GM12878 (cell line): ENCODE results near the gene ST3GAL5. TPM values are rescaled to one million over a fixed set of nuclear protein-coding genes. Genes with fewer than 3 reads are reported as not detected.

ENCODE experiments used
- ATAC-seq: fragments of 200-7000 bp; cut with Tn5 transposase; 3 replicates; pipeline ENCODE4 v1.9.1; 2020; ENCODE audit warnings: mild to moderate bottlenecking, moderate library complexity
- BruUV-seq: library from RNA; stranded (reverse); fragments of 400-500 nt; replicated peaks from 2 replicates; lab custom pipeline; 2021; lab: Mats Ljungman, UMichigan
- CTCF ChIA-PET: fragments of 300-600 bp; sonication (Branson Sonifier 250); formaldehyde crosslinking; extraction: SDS; loops from one replicate; lab custom pipeline; 2021; ENCODE audit warnings: inconsistent platforms; lab: Yijun Ruan, JAX
- POLR2A ChIA-PET: fragments of 350-600 bp; formaldehyde crosslinking; extraction: SDS; loops from one replicate; lab custom pipeline; 2021; ENCODE audit warnings: inconsistent platforms; lab: Charles Lee
- RAD21 ChIA-PET: fragments of 300-600 bp; sonication (Branson Sonifier 250); formaldehyde crosslinking; loops from one replicate; lab custom pipeline; 2023; ENCODE audit warnings: antibody characterized with exemption; ENCODE audit not compliant: unreplicated experiment; lab: Charles Lee
- SMC1A ChIA-PET: fragments of 300-600 bp; sonication (Branson Sonifier 250); formaldehyde crosslinking; loops from one replicate; lab custom pipeline; 2023; ENCODE audit not compliant: unreplicated experiment, uncharacterized antibody; lab: Charles Lee
- DNase-seq: peaks from one replicate; pipeline ENCODE4 v3.0.0-alpha.2; 2011; ENCODE audit warnings: low read depth, low spot score
- FAIRE-seq: peaks from 3 replicates; lab custom pipeline; 2011; peaks lifted over from hg19 to GRCh38; lab: Jason Lieb, UNC
- H2AFZ ChIP-seq: 2 replicates; pipeline ENCODE4 v1.6.0; 2011; ENCODE audit warnings: low read depth, low read length, control low read depth; ENCODE audit not compliant: control insufficient read depth
- H3K27ac ChIP-seq: 2 replicates; pipeline ENCODE4 v1.5.1; 2011; ENCODE audit warnings: control low read depth; ENCODE audit not compliant: control insufficient read depth, insufficient read depth
- H3K27me3 ChIP-seq, 2 experiments: replicated peaks in 1 of 2; 2 replicates each; pipeline versions ENCODE4 v1.6.0 to v1.6.1; 2011; ENCODE audit warnings: low read length in 1 of 2; ENCODE audit not compliant: control insufficient read depth in 2 of 2, insufficient read depth in 2 of 2
- H3K36me3 ChIP-seq, 2 experiments: 2 replicates each; pipeline ENCODE4 v1.5.1; 2011; ENCODE audit warnings: low read length in 1 of 2; ENCODE audit not compliant: control insufficient read depth in 2 of 2, insufficient read depth in 2 of 2
- H3K4me1 ChIP-seq: 2 replicates; pipeline ENCODE4 v1.6.1; 2011; ENCODE audit warnings: mild to moderate bottlenecking, low read length, moderate library complexity, mixed read lengths; ENCODE audit not compliant: control insufficient read depth, insufficient read depth
- H3K4me2 ChIP-seq: 2 replicates; pipeline ENCODE4 v1.6.0; 2011; ENCODE audit warnings: control low read depth; ENCODE audit not compliant: control insufficient read depth, insufficient read depth
- H3K4me3 ChIP-seq: fragments of 200-600 bp; sonication (generic); 2 replicates; pipeline ENCODE4 v1.5.1; 2016
- H3K79me2 ChIP-seq: 2 replicates; pipeline ENCODE4 v1.6.0; 2011; ENCODE audit warnings: low read length; ENCODE audit not compliant: control insufficient read depth, insufficient read depth
- H3K9ac ChIP-seq: 2 replicates; pipeline ENCODE4 v1.8.0; 2011; ENCODE audit warnings: low read length, control low read depth, mixed read lengths; ENCODE audit not compliant: control insufficient read depth, insufficient read depth
- H3K9me3 ChIP-seq: replicated peaks from 3 replicates; pipeline ENCODE4 v1.5.1; 2011; ENCODE audit warnings: mild to moderate bottlenecking, low read length; ENCODE audit not compliant: control insufficient read depth, insufficient read depth
- H4K20me1 ChIP-seq: 2 replicates; pipeline ENCODE4 v1.6.0; 2011; ENCODE audit not compliant: control insufficient read depth, insufficient read depth
- BCL3 ChIP-seq: IDR thresholded peaks from 2 replicates; pipeline ENCODE4 v1.6.1; 2011; ENCODE audit warnings: borderline replicate concordance, low read depth, mild to moderate bottlenecking, moderate library complexity, low read length; ENCODE audit not compliant: insufficient read depth, poor library complexity, severe bottlenecking
- CBFB ChIP-seq: IDR thresholded peaks from 2 replicates; pipeline ENCODE4 v1.6.1; 2016; ENCODE audit warnings: antibody characterized with exemption, low read depth
- CBX5 ChIP-seq: sonication (generic); IDR thresholded peaks from 2 replicates; pipeline ENCODE4 v1.6.1; 2016; ENCODE audit warnings: low read depth, moderate library complexity, mild to moderate bottlenecking, inconsistent platforms
- NR2C2 ChIP-seq: IDR thresholded peaks from 2 replicates; pipeline ENCODE4 v1.6.1; 2011; ENCODE audit warnings: borderline replicate concordance, low read depth; ENCODE audit not compliant: control insufficient read depth, insufficient read length
- POLR2A ChIP-seq: IDR thresholded peaks from 2 replicates; pipeline ENCODE4 v1.6.1; 2011; ENCODE audit warnings: low read depth, mild to moderate bottlenecking, low read length
- RELA ChIP-seq: fragments of 450-650 bp; IDR thresholded peaks from 2 replicates; pipeline ENCODE4 v1.8.0; 2014; ENCODE audit warnings: borderline replicate concordance; ENCODE audit not compliant: partially characterized antibody
- SP1 ChIP-seq: IDR thresholded peaks from one replicate; pipeline ENCODE4 v1.6.1; 2011; ENCODE audit warnings: low read depth, low read length
- SUZ12 ChIP-seq: fragments of 200-600 bp; sonication (generic); IDR thresholded peaks from one replicate; pipeline ENCODE4 v1.6.1; 2018; ENCODE audit warnings: antibody characterized with exemption, mild to moderate bottlenecking; ENCODE audit not compliant: unreplicated experiment
- USF2 ChIP-seq: IDR thresholded peaks from 2 replicates; pipeline ENCODE4 v1.6.1; 2011; ENCODE audit warnings: low read depth, low read length, improper control_type of control experiment, borderline replicate concordance
- ZBTB40 ChIP-seq: fragments of 450-650 bp; IDR thresholded peaks from 2 replicates; pipeline ENCODE4 v1.6.1; 2016; ENCODE audit warnings: mild to moderate bottlenecking, moderate library complexity, borderline replicate concordance
- ZSCAN29 ChIP-seq: fragments of 450-650 bp; IDR thresholded peaks from 2 replicates; pipeline ENCODE4 v1.6.1; 2017; ENCODE audit warnings: mild to moderate bottlenecking, moderate library complexity
- WGBS: methylation state at CpG from one replicate; pipeline ENCODE4 v1.1.6; 2016; ENCODE audit warnings: low lambda C conversion rate; ENCODE audit not compliant: insufficient replicate concordance, insufficient coverage; ENCODE audit errors: missing lambda C conversion rate; 5-methylcytosine and 5-hydroxymethylcytosine counted together
- in situ Hi-C: fragments of 300-500 bp; cut with MboI; formaldehyde crosslinking; loops from 9 replicates; pipeline ENCODE4 v1.14.3; 2018; ENCODE audit warnings: mixed read lengths
- intact Hi-C: fragments of 100-400 bp; cut with micrococcal nuclease; formaldehyde crosslinking; loops from one replicate; pipeline ENCODE4 v1.14.2; 2022; ENCODE audit not compliant: unreplicated experiment
- polyA plus RNA-seq, 11 experiments: library from polyadenylated mRNA; depleted of rRNA in 4 of 11; unstranded in 6 of 11; stranded (reverse) in 5 of 11; fragments of >200 nt; fragmentation: Nextera tagmentation in 4 of 11; fragmentation: Illumina TruSeq in 1 of 11; extraction: Ambion mirVana in 4 of 11; extraction: Trizol in 1 of 11; gene quantifications; 1 replicate in 1 of 11; 2 replicates in 10 of 11; pipeline versions ENCODE4 v1.2.1 to v1.2.3, GENCODE V29; 2011 to 2016; ENCODE audit warnings: inconsistent platforms in 2 of 11, missing spikeins in 2 of 11, low read depth in 1 of 11
- total RNA-seq, 4 experiments: library from RNA; depleted of rRNA in 3 of 4; stranded (reverse); fragments of >200 nt in 3 of 4; fragmentation: Illumina TruSeq in 1 of 4; extraction: Trizol in 1 of 4; gene quantifications; 2 replicates each; pipeline versions ENCODE4 v1.2.1 to v1.2.3, GENCODE V29; 2013 to 2021
- TF ChIP-seq, protein P1 (sequence below): IDR thresholded peaks from 2 replicates; pipeline ENCODE4 v1.6.1; 2012; ENCODE audit warnings: low read depth, low read length, improper control_type of control experiment

Gene ST3GAL5
- total and polyA plus RNA-seq, 10 of the 15 experiments (the other 5 are each of a cell fraction or from before 2014, with no cell fraction given) = 5.2 to 60.9 (median 10.2) TPM

- TF ChIP-seq ZBTB40 = no peak
- no peak for TF ChIP-seq BCL3
Measured at GRCh38 chr2:85936421-85937068, 47.8 kb upstream of the ST3GAL5 start (continued).

DNA sequence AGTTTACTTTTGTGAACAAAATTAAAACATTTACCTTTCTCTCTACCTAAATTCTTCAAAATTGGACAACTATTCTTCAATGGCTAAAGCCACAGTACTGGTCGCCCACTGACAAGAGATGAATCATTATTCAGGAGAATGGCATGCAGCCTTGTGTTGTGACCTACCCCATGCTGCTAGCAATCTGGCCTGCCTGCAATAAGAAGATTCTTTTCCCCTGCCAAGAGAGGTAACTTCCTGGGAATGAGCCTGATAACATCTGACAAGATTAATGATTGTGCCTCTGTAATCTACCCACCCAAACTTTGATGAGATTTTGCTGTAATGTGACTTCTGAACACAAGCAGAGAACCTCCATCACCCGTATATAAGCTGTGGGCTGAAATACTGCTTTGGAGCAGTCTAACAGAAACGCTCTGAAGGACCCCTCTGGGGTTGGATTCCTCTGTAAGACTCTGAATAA, 47.0 kb upstream of the ST3GAL5 start:
- in situ Hi-C loops (no loop called here), intact Hi-C loops (no loop called here)
- no peaks in the 10 kb centered on the region; the same call in 2 of the 3 replicates for H3K9me3 ChIP-seq
- BruUV-seq = no TSS peak
- no peak for DNase-seq
- no peak overlapping the region for H3K4me3 ChIP-seq
- no peaks in the 10 kb centered on the region for H3K79me2 ChIP-seq
- H3K27ac ChIP-seq = no peak overlapping the region
- no peaks in the 10 kb centered on the region for H3K36me3 ChIP-seq
- ChIA-PET POLR2A (interaction anchor here (0.9 kb wide), 1 partner anchor 58 kb away, joined by 3 read pairs; no protein-coding TSS in a partner anchor), SMC1A (interaction anchor here (0.6 kb wide), 1 partner anchor 25 kb away, joined by 3 read pairs; no protein-coding TSS in a partner anchor), CTCF (no interaction called here), RAD21 (no interaction called here)
- no peak overlapping the region for H2AFZ ChIP-seq
- ATAC-seq = no peak
- no peaks in the 10 kb centered on the region for H3K4me1 ChIP-seq
- no peak for FAIRE-seq
- H3K9ac ChIP-seq = no peak overlapping the region
- no peaks in the 10 kb centered on the region for H4K20me1 ChIP-seq
- no peaks in the 10 kb centered on the region for H3K27me3 ChIP-seq
- 42% methylated on average over 3 of the region's 3 CpGs for WGBS
- H3K4me2 ChIP-seq = no peak overlapping the region
- TF ChIP-seq, protein P1, sequence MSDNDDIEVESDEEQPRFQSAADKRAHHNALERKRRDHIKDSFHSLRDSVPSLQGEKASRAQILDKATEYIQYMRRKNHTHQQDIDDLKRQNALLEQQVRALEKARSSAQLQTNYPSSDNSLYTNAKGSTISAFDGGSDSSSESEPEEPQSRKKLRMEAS = no peak
- TF ChIP-seq NR2C2 (no peak), SP1 (no peak), USF2 (no peak), POLR2A (no peak), CBFB (no peak), CBX5 (no peak), ZSCAN29 (no peak), SUZ12 (no peak), RELA (no peak)
